GM12864 (cell line): ENCODE results near the gene KLLN.
"Not testable (repeated sequence)": the region's sequence is repeated elsewhere in the genome, so short reads cannot be mapped to it uniquely, and the experiment has no call there.

Experiments used
- DNase-seq: peaks from one replicate; pipeline ENCODE4 v3.0.0-alpha.2; 2011; ENCODE audit warnings: low read depth
- H3K4me3 ChIP-seq: 2 replicates; pipeline ENCODE4 v1.5.1; 2011; ENCODE audit warnings: mild to moderate bottlenecking, low read depth, low read length, control low read depth
- TF ChIP-seq, protein P1 (sequence below): IDR thresholded peaks from 2 replicates; pipeline ENCODE4 v1.5.1; 2011; ENCODE audit warnings: low read depth, mild to moderate bottlenecking, moderate library complexity, low read length, control low read depth, inconsistent platforms; ENCODE audit errors: missing control alignments

The KLLN gene

DNA sequence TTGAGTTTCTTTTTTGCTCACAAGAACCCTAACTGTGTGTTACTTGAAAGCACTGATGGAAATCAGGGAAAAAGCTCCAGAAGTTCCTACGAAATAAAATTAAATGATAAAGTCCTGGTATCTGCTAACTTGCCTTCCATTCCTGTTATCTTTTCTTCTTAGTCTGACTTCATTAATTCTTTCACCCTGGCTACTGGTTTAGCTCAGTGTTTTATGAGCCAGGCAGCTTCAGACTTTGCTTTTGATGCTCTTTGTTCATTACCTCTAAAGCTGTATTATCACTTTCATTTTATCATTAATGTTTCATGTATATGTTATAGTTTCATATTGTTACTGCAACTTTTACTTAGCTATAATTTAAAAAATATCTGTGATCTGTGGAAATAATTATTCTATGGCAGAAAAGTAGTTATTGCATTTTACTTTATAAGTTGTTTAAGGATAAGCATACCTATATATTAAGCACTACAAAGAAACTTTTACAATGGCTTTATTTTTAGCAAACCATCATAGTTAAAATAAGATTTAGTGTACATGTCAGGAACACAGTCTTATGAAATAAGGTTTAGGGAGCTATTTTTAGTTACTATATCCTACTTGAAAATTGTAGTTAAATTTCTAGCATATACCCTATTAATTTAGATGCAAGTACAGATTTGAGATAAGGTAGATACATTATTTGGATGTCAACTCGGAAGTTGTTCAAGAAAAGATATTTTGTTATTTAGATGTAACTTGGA, 19.4 kb upstream of the KLLN start:
- DNase-seq, result no peak
- no peak overlapping the region for H3K4me3 ChIP-seq
- TF ChIP-seq, protein P1, sequence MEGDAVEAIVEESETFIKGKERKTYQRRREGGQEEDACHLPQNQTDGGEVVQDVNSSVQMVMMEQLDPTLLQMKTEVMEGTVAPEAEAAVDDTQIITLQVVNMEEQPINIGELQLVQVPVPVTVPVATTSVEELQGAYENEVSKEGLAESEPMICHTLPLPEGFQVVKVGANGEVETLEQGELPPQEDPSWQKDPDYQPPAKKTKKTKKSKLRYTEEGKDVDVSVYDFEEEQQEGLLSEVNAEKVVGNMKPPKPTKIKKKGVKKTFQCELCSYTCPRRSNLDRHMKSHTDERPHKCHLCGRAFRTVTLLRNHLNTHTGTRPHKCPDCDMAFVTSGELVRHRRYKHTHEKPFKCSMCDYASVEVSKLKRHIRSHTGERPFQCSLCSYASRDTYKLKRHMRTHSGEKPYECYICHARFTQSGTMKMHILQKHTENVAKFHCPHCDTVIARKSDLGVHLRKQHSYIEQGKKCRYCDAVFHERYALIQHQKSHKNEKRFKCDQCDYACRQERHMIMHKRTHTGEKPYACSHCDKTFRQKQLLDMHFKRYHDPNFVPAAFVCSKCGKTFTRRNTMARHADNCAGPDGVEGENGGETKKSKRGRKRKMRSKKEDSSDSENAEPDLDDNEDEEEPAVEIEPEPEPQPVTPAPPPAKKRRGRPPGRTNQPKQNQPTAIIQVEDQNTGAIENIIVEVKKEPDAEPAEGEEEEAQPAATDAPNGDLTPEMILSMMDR, result no peak

DNA sequence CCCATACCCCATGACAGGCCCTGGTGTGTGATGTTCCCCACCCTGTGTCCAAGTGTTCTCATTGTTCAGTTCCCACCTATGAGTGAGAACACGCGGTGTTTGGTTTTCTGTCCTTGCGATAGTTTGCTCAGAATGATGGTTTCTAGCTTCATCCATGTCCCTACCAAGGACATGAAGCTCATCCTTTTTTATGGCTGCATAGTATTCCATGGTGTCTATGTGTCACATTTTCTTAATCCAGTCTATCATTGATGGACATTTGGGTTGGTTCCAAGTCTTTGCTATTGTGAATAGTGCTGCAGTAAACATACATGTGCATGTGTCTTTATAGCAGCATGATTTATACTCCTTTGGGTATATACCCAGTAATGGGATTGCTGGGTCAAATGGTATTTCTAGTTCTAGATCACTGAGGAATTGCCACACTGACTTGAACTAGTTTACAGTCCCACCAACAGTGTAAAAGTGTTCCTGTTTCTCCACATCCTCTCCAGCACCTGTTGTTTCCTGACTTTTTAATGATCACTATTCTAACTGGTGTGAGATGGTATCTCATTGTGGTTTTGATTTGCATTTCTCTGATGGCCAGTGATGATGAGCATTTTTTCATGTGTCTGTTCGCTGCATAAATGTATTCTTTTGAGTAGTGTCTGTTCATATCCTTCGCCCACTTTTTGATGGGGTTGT, 18.2 kb upstream of the KLLN start:
- not testable (repeated sequence) for H3K4me3 ChIP-seq, DNase-seq

DNA sequence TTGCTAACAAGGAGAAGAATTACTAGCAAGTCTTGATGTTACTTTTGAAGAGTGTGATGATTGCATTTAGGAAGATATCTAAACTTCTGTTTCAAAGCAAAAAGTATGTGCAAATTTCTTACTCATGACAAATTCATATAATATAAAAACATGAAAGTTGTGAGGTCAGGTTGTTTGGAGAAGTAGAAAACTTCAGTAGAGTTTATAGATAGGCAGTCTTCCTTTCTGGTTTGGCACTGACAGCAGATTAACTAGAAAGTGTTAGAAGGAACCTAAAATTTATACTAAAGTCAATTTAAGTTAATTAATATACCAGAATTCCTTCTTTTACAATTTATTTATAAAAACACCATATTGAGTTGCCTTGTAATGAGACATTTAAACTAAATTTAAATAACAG, 17.0 kb upstream of the KLLN start:
- no peak for DNase-seq
- H3K4me3 ChIP-seq, result no peak overlapping the region
- TF ChIP-seq, protein P1, result no peak

DNA sequence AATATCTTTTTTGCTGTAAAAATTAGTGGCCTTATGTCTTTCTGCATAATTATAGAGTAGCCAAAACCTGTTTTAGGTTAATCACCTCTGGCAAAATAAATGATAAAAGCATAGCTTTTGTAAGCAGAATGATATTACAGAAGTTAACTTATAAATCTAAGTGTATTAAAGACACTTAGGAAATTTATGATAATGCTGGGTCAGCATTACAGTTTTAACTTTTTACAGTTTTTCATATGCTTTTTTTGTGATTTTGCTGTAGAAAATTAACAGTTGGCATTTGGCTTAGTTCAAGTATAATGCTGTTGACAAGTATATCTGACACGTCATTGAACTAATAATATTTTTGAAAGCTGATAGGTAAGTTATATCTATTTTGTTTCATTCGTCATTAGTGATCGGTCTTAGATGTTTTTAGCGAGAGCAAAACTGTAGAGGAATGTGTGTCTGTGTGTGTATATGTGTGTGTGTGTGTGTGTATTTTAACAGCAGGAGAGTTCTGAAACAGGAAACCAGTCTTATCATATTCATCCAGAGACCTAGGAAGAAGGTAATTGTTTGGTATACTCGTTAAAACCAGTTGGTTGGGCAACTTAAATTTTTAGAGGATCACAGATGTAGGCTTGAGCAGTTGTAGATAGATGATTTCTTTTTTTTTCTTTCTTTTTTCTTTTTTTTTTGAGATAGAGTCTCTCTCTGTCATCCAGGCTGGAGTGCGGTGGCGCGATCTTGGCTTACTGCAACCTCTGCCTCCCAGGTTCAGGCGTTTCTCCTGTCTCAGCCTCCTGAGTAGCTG, 15.5 kb upstream of the KLLN start:
- TF ChIP-seq, protein P1, result no peak
- no peak overlapping the region for H3K4me3 ChIP-seq
- no peak for DNase-seq

DNA sequence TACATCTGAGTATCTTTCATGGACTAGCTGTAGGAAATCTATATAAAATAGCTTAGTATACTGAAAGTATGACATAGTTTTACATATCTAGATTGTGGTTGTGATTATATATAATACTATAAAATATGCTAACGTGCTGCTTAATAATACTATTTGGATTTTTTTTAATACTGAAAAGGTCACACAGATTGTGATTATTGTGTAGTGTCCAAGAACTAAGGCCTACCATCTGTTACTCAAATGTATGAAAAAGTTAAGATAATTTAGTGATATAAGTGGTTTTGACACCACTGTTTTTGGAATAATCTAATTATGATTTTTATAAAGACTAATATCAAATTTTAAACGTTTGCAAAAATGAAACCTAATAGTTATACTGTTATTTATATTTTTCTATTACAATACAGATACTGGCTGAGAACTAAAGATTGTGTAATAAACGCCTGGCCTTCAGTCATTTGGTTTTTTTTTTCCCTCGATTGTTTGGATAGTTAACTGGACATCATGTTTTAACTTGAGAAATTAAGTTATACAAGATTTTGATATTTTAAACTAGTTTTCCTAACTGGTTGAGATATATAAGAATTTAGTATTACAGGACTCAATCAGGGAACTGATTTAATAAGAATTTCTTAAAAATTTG, 12.7 kb upstream of the KLLN start:
- TF ChIP-seq, protein P1, result no peak
- no peak overlapping the region for H3K4me3 ChIP-seq
- DNase-seq, result no peak

DNA sequence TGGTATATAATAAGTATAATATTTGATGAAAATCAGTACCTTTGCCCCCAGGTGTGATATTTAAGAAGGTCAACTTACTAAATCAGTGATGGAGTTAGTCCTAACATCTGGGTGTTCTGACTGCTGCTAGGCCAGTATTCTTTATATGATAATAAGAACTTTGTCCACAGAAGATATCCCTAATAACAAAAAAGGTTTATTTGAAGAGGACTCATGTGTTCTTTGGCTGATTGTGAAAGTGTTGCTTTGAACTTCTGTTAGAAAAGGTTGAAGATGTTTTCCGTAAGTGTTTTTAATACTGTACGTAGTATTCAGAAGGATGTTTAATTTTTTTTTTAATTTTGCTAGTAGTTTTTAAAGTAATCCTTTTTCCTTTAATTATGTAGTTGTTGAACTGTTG, 10.3 kb upstream of the KLLN start:
- no peak overlapping the region for H3K4me3 ChIP-seq
- no peak for DNase-seq

More for the DNA sequence above, 10.3 kb upstream of the KLLN start:
- TF ChIP-seq, protein P1, result no peak
